K562 (cell line): ENCODE measurements around the gene MPHOSPH8. TPM values are rescaled to one million over a fixed set of nuclear protein-coding genes. Genes with fewer than 3 reads are reported as not detected.

Experiments
- ATAC-seq: fragments of 200-7000 bp; cut with Tn5 transposase; 3 replicates; pipeline ENCODE4 v1.9.1; 2020; ENCODE audit warnings: moderate library complexity
- BruUV-seq: library from RNA; stranded (reverse); fragments of 400-500 nt; replicated peaks from 2 replicates; lab custom pipeline; 2021; lab: Mats Ljungman, UMichigan
- CTCF ChIA-PET: fragments of 300-600 bp; formaldehyde crosslinking; extraction: SDS; loops from one replicate; lab custom pipeline; 2021; ENCODE audit warnings: low intra/inter-chr PET ratio; lab: Yijun Ruan, JAX
- POLR2A ChIA-PET: fragments of 300-600, 350-650 bp; sonication (Branson Sonifier 250); formaldehyde crosslinking; extraction: SDS; loops from one replicate; lab custom pipeline; 2021; ENCODE audit warnings: antibody characterized with exemption, inconsistent platforms; lab: Yijun Ruan, JAX
- DNase-seq, 4 experiments: peaks; one replicate each; pipeline versions ENCODE4 v3.0.0 to v3.0.0-alpha.2; 2011 to 2018; ENCODE audit warnings: low spot score in 3 of 4, mixed read lengths in 3 of 4; ENCODE audit errors: extremely low read depth in 1 of 4
- FAIRE-seq: peaks from 2 replicates; lab custom pipeline; 2011; peaks lifted over from hg19 to GRCh38; lab: Jason Lieb, UNC
- H2AFZ ChIP-seq: 2 replicates; pipeline ENCODE4 v1.6.0; 2011; ENCODE audit warnings: low read depth, low read length, control low read depth, inconsistent platforms
- H3K27ac ChIP-seq: fragments of 200-600 bp; 3 replicates; pipeline ENCODE4 v1.8.0; 2011; ENCODE audit warnings: low read depth, mild to moderate bottlenecking, control low read depth, inconsistent platforms, low read length, moderate library complexity, mixed read lengths; ENCODE audit errors: extremely low read depth
- H3K27me3 ChIP-seq, 2 experiments: fragments of 300-600 bp in 1 of 2; 2 replicates in 1 of 2; 3 replicates in 1 of 2; pipeline versions ENCODE4 v1.6.0 to v1.8.0; 2011; ENCODE audit warnings: inconsistent platforms in 2 of 2, low read length in 2 of 2, mild to moderate bottlenecking in 1 of 2, mixed read lengths in 1 of 2, moderate library complexity in 1 of 2; ENCODE audit not compliant: control insufficient read depth in 2 of 2, insufficient read depth in 2 of 2
- H3K36me3 ChIP-seq: fragments of 300-600 bp; 3 replicates; pipeline ENCODE4 v1.8.0; 2011; ENCODE audit warnings: mild to moderate bottlenecking, low read length, inconsistent platforms; ENCODE audit not compliant: control insufficient read depth, insufficient read depth
- H3K4me1 ChIP-seq, 2 experiments: fragments of 200-600 bp in 1 of 2; replicated peaks in 1 of 2; 2 replicates in 1 of 2; 3 replicates in 1 of 2; pipeline versions ENCODE4 v1.5.1 to v1.8.0; 2011; ENCODE audit warnings: inconsistent platforms in 2 of 2, low read length in 2 of 2, mild to moderate bottlenecking in 1 of 2, mixed read lengths in 1 of 2, moderate library complexity in 1 of 2; ENCODE audit not compliant: control insufficient read depth in 2 of 2, insufficient read depth in 2 of 2
- H3K4me2 ChIP-seq: 2 replicates; pipeline ENCODE4 v1.6.1; 2011; ENCODE audit warnings: low read length, control low read depth, inconsistent platforms, mixed read lengths; ENCODE audit not compliant: insufficient read depth
- H3K4me3 ChIP-seq: fragments of 200-600 bp; sonication (generic), shearing (Covaris generic); 2 replicates; pipeline ENCODE4 v1.5.1; 2016; ENCODE audit warnings: control low read depth, inconsistent platforms
- H3K79me2 ChIP-seq: fragments of 200-600 bp; 3 replicates; pipeline ENCODE4 v1.8.0; 2011; ENCODE audit warnings: low read length, inconsistent platforms; ENCODE audit not compliant: control insufficient read depth, insufficient read depth
- H3K9ac ChIP-seq, 2 experiments: 2 replicates each; pipeline versions ENCODE4 v1.6.0 to v1.6.1; 2011; ENCODE audit warnings: low read depth in 2 of 2, low read length in 2 of 2, control low read depth in 1 of 2, inconsistent platforms in 1 of 2, mild to moderate bottlenecking in 1 of 2, mixed read lengths in 1 of 2; ENCODE audit not compliant: insufficient read depth in 1 of 2
- H3K9me1 ChIP-seq: one replicate; pipeline ENCODE4 v1.6.0; 2011; ENCODE audit warnings: inconsistent platforms, mild to moderate bottlenecking, low read length, moderate library complexity; ENCODE audit not compliant: control insufficient read depth, insufficient read depth
- H3K9me3 ChIP-seq: replicated peaks from 2 replicates; pipeline ENCODE4 v1.5.1; 2011; ENCODE audit warnings: low read depth, low read length, inconsistent platforms; ENCODE audit not compliant: control insufficient read depth, insufficient read depth
- H4K20me1 ChIP-seq: replicated peaks from 2 replicates; pipeline ENCODE4 v1.6.1; 2011; ENCODE audit warnings: low read length, inconsistent platforms, mixed read lengths; ENCODE audit not compliant: control insufficient read depth, insufficient read depth
- CBX3 ChIP-seq, 2 experiments: IDR thresholded peaks; 1 replicate in 1 of 2; 2 replicates in 1 of 2; pipeline ENCODE4 v1.6.1; 2012; ENCODE audit warnings: inconsistent platforms in 2 of 2, low read length in 2 of 2, borderline replicate concordance in 1 of 2, control low read depth in 1 of 2
- DPF2 ChIP-seq: fragments of 450-650 bp; IDR thresholded peaks from 2 replicates; pipeline ENCODE4 v1.6.1; 2016
- EGR1 ChIP-seq: fragments of 450-650 bp; conservative IDR thresholded peaks from 2 replicates; pipeline ENCODE4 v1.6.1; 2017; ENCODE audit warnings: mild to moderate bottlenecking
- MAFF ChIP-seq: IDR thresholded peaks from 2 replicates; pipeline ENCODE4 v1.6.1; 2012; ENCODE audit warnings: low read length, improper control_type of control experiment
- RNF2 ChIP-seq: sonication (generic); IDR thresholded peaks from 2 replicates; pipeline ENCODE4 v1.6.1; 2016
- U2AF2 ChIP-seq: fragments of 200-400 bp; formaldehyde crosslinking; optimal IDR thresholded peaks from 2 replicates; pipeline ENCODE3; 2017; ENCODE audit warnings: low read depth, mild to moderate bottlenecking, low read length
- ZBTB8A ChIP-seq: fragments of 450-650 bp; IDR thresholded peaks from 2 replicates; pipeline ENCODE4 v1.6.1; 2018; ENCODE audit warnings: mild to moderate bottlenecking, moderate library complexity; ENCODE audit not compliant: partially characterized antibody
- ZNF175 ChIP-seq: fragments of 200-800 bp; sonication (Bioruptor generic); IDR thresholded peaks from 2 replicates; pipeline ENCODE4 v1.6.1; 2016; ENCODE audit warnings: low read depth, mild to moderate bottlenecking, missing genetic modification characterization, missing compliant biosample characterization
- WGBS: fragments of 100-300 bp; shearing (Covaris generic); methylation state at CpG from one replicate; pipeline ENCODE4 v1.1.6; 2016; ENCODE audit warnings: low coverage, mixed read lengths; ENCODE audit not compliant: insufficient coverage; ENCODE audit errors: missing lambda C conversion rate; 5-methylcytosine and 5-hydroxymethylcytosine counted together
- in situ Hi-C: fragments of 300-500 bp; cut with MboI; formaldehyde crosslinking; loops from 4 replicates; pipeline ENCODE4 v1.15.0; 2018; ENCODE audit warnings: inconsistent platforms, mixed read lengths
- intact Hi-C: fragments of 100-400 bp; cut with micrococcal nuclease; formaldehyde crosslinking; loops from 2 replicates; pipeline ENCODE4 v1.14.2; 2022
- polyA plus RNA-seq, 8 experiments: library from polyadenylated mRNA; depleted of rRNA in 4 of 8; stranded (reverse) in 5 of 8; unstranded in 3 of 8; fragments of >200 nt; fragmentation: Nextera tagmentation in 2 of 8; fragmentation: Illumina TruSeq in 1 of 8; extraction: Ambion mirVana in 2 of 8; extraction: Trizol in 1 of 8; gene quantifications; 2 replicates each; pipeline versions ENCODE4 v1.2.1 to v1.2.3, GENCODE V29; 2011 to 2014; ENCODE audit warnings: inconsistent platforms in 1 of 8, missing spikeins in 1 of 8
- total RNA-seq, 7 experiments: library from RNA; depleted of rRNA in 6 of 7; stranded (reverse); fragments of >200 nt in 6 of 7; fragmentation: Illumina TruSeq in 2 of 7; extraction: Trizol in 2 of 7; gene quantifications; 2 replicates each; pipeline versions ENCODE4 v1.2.1 to v1.2.3, GENCODE V29; 2011 to 2021; ENCODE audit warnings: low replicate concordance in 1 of 7
- TF ChIP-seq, protein P1 (sequence below): fragments of 450-650 bp; IDR thresholded peaks from 2 replicates; pipeline ENCODE4 v1.7.1; 2018; ENCODE audit warnings: mild to moderate bottlenecking, low read depth; ENCODE audit not compliant: partially characterized antibody
- TF ChIP-seq, protein P2 (sequence below): sonication (generic); formaldehyde crosslinking; IDR thresholded peaks from 2 replicates; pipeline ENCODE4 v1.4.0; 2020; ENCODE audit warnings: mild to moderate bottlenecking, missing genetic modification reagents
- TF ChIP-seq, protein P3 (sequence below): fragments of 450-650 bp; IDR thresholded peaks from 2 replicates; pipeline ENCODE4 v1.6.1; 2016; ENCODE audit warnings: missing biosample characterization, missing genetic modification characterization
- TF ChIP-seq, protein P4 (sequence below): fragments of 200-800 bp; sonication (Bioruptor generic); IDR thresholded peaks from 2 replicates; pipeline ENCODE4 v1.6.1; 2016; ENCODE audit warnings: missing genetic modification characterization, missing compliant biosample characterization

Gene MPHOSPH8
- total and polyA plus RNA-seq, 9 of the 15 experiments (the other 6 are each of a cell fraction or from before 2014, with no cell fraction given): 10.3 to 24.8 (median 16.6) TPM

DNA sequence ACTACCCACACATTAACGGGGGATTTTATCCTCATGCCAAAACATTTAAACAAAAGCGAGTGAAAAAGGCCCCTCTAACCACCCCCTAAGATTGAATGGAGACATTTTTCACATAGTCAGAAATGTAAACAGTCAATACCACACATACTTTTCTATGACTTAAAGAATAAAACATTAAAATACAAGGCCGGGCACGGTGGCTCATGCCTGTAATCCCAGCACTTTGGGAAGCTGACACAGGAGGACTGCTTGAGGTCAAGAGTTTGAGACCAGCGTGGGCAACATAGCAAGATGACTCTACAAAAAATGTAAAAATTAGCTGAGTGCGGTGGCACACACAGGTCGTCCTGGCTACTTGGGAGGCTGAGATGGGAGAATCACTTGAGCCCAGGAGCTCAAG lies 47.3 kb downstream of the MPHOSPH8 start:
- Histone ChIP-seq H3K27me3 (no peaks in the 10 kb centered on the region), H3K9me3 (no peaks in the 10 kb centered on the region), H3K4me3 (no peak overlapping the region), H3K27ac (no peak overlapping the region), H3K4me2 (no peak overlapping the region), H3K9ac (no peak overlapping the region), H3K36me3 (peaks cover 17% of the 10 kb centered on the region; the same call in 1 of the 3 replicates), H3K79me2 (no peaks in the 10 kb centered on the region), H3K9me1 (no peaks in the 10 kb centered on the region), H2AFZ (no peak overlapping the region), H3K4me1 (no peaks in the 10 kb centered on the region), H4K20me1 (no peaks in the 10 kb centered on the region)
- POLR2A ChIA-PET: no interaction called here
- in situ Hi-C loops: no loop called here
- BruUV-seq: no TSS peak
- intact Hi-C loops: loop anchor here (10.0 kb wide), 1 partner anchor 616 kb away; no protein-coding TSS in a partner anchor
- no peak for DNase-seq
- CTCF ChIA-PET: interaction anchor here (0.6 kb wide), 1 partner anchor 245 kb away, joined by 3 read pairs; no protein-coding TSS in a partner anchor
- ATAC-seq: no peak
- WGBS: 92% methylated on average over 7 of the region's 7 CpGs
- FAIRE-seq: no peak
- TF ChIP-seq EGR1 (no peak), DPF2 (no peak), MAFF (no peak), U2AF2 (no peak), ZNF175 (CRISPR knock-in tag) (no peak), RNF2 (no peak), ZBTB8A (no peak), CBX3 (IDR thresholded peaks at IDR 0.05; ENCODE audit: borderline replicate concordance in 1 of 2, low read length in 2 of 2) (no peak)
- TF ChIP-seq, protein P1, sequence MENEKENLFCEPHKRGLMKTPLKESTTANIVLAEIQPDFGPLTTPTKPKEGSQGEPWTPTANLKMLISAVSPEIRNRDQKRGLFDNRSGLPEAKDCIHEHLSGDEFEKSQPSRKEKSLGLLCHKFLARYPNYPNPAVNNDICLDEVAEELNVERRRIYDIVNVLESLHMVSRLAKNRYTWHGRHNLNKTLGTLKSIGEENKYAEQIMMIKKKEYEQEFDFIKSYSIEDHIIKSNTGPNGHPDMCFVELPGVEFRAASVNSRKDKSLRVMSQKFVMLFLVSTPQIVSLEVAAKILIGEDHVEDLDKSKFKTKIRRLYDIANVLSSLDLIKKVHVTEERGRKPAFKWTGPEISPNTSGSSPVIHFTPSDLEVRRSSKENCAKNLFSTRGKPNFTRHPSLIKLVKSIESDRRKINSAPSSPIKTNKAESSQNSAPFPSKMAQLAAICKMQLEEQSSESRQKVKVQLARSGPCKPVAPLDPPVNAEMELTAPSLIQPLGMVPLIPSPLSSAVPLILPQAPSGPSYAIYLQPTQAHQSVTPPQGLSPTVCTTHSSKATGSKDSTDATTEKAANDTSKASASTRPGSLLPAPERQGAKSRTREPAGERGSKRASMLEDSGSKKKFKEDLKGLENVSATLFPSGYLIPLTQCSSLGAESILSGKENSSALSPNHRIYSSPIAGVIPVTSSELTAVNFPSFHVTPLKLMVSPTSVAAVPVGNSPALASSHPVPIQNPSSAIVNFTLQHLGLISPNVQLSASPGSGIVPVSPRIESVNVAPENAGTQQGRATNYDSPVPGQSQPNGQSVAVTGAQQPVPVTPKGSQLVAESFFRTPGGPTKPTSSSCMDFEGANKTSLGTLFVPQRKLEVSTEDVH: no peak
- TF ChIP-seq, protein P2, sequence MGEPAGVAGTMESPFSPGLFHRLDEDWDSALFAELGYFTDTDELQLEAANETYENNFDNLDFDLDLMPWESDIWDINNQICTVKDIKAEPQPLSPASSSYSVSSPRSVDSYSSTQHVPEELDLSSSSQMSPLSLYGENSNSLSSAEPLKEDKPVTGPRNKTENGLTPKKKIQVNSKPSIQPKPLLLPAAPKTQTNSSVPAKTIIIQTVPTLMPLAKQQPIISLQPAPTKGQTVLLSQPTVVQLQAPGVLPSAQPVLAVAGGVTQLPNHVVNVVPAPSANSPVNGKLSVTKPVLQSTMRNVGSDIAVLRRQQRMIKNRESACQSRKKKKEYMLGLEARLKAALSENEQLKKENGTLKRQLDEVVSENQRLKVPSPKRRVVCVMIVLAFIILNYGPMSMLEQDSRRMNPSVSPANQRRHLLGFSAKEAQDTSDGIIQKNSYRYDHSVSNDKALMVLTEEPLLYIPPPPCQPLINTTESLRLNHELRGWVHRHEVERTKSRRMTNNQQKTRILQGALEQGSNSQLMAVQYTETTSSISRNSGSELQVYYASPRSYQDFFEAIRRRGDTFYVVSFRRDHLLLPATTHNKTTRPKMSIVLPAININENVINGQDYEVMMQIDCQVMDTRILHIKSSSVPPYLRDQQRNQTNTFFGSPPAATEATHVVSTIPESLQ (CRISPR knock-in tag): no peak
- TF ChIP-seq, protein P3, sequence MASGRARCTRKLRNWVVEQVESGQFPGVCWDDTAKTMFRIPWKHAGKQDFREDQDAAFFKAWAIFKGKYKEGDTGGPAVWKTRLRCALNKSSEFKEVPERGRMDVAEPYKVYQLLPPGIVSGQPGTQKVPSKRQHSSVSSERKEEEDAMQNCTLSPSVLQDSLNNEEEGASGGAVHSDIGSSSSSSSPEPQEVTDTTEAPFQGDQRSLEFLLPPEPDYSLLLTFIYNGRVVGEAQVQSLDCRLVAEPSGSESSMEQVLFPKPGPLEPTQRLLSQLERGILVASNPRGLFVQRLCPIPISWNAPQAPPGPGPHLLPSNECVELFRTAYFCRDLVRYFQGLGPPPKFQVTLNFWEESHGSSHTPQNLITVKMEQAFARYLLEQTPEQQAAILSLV (tag): no peak
- TF ChIP-seq, protein P4, sequence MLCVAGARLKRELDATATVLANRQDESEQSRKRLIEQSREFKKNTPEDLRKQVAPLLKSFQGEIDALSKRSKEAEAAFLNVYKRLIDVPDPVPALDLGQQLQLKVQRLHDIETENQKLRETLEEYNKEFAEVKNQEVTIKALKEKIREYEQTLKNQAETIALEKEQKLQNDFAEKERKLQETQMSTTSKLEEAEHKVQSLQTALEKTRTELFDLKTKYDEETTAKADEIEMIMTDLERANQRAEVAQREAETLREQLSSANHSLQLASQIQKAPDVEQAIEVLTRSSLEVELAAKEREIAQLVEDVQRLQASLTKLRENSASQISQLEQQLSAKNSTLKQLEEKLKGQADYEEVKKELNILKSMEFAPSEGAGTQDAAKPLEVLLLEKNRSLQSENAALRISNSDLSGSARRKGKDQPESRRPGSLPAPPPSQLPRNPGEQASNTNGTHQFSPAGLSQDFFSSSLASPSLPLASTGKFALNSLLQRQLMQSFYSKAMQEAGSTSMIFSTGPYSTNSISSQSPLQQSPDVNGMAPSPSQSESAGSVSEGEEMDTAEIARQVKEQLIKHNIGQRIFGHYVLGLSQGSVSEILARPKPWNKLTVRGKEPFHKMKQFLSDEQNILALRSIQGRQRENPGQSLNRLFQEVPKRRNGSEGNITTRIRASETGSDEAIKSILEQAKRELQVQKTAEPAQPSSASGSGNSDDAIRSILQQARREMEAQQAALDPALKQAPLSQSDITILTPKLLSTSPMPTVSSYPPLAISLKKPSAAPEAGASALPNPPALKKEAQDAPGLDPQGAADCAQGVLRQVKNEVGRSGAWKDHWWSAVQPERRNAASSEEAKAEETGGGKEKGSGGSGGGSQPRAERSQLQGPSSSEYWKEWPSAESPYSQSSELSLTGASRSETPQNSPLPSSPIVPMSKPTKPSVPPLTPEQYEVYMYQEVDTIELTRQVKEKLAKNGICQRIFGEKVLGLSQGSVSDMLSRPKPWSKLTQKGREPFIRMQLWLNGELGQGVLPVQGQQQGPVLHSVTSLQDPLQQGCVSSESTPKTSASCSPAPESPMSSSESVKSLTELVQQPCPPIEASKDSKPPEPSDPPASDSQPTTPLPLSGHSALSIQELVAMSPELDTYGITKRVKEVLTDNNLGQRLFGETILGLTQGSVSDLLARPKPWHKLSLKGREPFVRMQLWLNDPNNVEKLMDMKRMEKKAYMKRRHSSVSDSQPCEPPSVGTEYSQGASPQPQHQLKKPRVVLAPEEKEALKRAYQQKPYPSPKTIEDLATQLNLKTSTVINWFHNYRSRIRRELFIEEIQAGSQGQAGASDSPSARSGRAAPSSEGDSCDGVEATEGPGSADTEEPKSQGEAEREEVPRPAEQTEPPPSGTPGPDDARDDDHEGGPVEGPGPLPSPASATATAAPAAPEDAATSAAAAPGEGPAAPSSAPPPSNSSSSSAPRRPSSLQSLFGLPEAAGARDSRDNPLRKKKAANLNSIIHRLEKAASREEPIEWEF (CRISPR knock-in tag): no peak
